NCI-H446 treated with DMSO at 0.1 percent for 48 hours (cell line): ENCODE results near the gene DNM3.

Experiments
- DNase-seq: peaks from one replicate; lab custom pipeline; 2025; lab: John Stamatoyannopoulos, UW

DNM3 gene

DNA sequence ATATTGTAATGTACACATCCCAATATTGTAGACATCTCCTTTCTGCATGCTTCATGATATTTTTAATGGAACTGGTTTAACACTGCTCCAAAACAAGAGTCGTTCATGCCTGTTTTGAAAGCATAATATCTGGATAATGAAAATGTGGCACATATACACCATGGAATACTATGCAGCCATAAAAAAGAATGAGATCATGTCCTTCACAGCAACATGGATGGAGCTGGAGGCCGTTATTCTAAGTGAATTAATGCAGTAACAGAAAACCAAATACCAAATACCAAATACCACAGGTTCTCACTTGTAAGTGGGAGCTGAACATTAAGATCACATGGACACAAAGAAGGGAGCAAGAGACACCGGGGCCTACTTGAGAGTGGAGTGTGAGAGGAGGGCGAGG is 487.0 kb downstream of the DNM3 start:
- no peak for DNase-seq

DNA sequence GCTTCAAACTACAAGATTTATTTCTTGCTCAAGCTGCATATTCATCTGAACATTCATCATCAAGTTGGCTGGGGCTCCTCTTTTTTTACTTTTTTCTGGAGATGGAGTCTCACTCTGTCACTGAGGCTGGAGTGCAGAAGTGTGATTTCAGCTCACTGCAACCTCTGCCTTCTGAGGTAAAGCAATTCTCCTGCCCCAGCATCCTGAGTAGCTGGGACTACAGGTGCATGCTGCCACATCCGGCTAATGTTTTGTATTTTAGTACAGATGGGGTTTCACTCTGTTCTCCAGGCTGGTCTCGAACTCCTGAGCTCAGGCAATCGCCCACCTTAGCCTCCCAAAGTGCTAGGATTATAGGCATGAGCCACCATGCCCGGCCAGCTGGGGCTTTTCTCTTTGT is 490.9 kb downstream of the DNM3 start:
- no peak for DNase-seq

DNA sequence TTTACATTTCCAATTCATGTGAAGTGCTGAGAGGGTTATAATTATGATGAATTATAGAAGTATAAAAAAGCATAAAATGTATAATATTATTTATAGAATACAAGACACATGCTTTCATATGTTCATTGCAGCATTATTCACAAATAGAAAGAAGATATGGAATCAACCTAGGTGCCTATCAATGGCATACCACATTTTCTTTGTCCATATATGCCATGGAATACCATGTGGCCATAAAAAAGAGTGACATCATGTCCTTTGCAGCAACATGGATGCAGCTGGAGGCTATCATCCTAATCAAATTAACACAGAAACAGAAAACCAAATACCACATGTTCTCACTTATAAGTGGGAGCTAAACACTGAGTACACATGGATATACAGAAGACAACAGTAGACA is 494.1 kb downstream of the DNM3 start:
- no peak for DNase-seq

DNA sequence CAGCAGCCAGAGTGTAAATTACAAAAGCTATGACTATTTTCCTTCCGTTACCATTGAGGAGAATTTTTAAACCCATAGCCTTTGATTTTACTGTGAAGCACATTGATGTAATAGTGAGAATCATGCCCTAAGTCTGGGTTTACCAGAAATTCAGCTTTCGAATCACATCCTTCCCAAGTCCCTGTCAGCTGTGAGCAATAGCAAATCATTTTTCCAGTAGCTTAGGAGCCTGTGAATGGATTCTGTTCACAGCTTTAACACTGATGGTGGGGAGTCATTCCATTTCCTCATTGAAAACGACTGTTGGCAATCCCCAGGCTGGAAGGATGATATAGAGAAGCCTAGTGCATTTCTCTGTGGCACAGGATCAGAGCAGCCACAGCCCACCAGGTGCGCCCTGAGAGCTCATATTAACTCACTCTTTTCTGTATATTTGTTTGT is 497.0 kb downstream of the DNM3 start:
- no peak for DNase-seq

DNA sequence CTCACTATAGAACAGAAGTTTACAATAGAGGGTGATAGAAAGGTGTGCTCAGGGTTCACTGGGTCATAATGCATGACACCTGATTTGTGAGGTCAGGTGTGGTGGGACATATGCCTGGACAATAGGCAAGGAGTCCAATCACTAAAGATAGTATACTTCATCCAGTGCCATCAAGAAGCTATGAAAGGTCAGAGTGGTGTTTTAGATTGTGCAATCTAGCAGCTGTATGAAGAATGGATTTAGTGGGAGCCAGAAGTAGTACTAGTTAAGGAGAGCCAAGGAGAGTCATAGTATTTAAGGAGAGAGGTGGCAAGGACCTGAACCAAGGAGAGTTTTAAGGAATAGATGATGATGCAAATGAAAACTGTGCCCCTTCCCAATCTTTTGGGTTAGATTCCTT is 498.5 kb downstream of the DNM3 start:
- no peak for DNase-seq

DNA sequence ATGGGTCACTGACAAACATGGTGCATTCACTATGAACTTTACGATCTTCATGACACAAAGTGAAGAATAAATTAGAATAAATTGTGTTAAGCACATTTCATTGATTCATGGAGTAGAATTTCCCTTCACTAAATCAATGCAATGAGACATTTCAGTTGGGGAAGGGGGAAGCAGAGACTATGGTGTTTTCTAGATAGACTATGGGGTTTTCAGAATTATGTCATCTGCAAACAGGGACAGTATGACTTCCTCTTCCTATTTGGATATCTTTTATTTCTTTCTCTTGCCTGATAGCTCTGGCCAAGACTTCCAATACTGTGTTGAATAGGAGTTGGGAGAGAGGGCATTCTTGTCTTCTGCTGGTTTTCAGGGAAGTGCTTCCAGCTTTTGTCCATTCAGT is 499.2 kb downstream of the DNM3 start:
- no peak for DNase-seq

DNA sequence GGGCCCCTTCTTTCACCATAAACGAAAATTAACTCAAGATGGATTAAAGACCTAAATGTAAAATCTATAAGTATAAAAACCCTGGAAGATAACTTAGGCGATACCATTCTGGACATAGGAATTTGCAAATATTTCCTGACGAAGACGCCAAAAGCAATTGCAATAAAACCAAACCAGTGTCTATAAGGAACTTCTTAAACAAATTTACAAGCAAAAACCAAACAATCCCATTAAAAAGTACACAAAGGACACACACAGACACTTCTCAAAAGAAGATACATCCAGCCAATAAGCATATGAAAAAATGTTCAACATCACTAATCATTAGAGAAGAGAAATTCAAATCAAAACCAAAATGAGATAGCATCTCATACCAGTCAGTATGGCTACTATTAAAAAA is 500.4 kb downstream of the DNM3 start:
- DNase-seq, result no peak

DNA sequence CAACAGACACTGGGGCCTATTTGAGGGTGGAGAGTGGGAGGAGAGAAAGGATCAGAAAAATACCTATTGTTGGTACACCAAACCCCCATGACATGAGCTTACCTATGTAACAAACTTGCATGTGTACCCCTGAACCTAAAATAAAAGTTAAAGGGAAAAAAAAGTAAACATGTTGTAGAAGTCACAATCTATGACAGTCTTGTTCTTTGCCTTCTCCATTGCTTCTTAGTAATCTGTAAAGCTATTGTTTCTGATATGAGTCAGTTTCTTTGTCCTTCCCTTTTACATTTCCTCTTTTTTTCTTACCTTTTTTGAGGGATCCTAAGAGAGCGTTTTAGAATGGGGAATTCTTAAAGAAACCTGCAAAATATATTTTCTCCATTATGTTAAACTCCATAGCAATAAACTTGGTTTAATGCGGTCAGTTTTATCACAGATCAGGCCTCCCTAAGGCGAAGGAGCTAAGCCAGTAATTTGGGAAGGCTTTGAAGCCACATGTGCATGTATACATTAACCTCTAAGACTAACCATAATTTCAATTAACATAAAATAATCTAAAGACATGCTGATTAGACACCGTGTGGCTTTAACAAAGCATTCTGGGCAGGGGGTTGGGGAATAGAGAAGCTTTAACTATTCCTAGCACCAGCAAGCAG is 501.4 kb downstream of the DNM3 start:
- DNase-seq, result no peak

DNA sequence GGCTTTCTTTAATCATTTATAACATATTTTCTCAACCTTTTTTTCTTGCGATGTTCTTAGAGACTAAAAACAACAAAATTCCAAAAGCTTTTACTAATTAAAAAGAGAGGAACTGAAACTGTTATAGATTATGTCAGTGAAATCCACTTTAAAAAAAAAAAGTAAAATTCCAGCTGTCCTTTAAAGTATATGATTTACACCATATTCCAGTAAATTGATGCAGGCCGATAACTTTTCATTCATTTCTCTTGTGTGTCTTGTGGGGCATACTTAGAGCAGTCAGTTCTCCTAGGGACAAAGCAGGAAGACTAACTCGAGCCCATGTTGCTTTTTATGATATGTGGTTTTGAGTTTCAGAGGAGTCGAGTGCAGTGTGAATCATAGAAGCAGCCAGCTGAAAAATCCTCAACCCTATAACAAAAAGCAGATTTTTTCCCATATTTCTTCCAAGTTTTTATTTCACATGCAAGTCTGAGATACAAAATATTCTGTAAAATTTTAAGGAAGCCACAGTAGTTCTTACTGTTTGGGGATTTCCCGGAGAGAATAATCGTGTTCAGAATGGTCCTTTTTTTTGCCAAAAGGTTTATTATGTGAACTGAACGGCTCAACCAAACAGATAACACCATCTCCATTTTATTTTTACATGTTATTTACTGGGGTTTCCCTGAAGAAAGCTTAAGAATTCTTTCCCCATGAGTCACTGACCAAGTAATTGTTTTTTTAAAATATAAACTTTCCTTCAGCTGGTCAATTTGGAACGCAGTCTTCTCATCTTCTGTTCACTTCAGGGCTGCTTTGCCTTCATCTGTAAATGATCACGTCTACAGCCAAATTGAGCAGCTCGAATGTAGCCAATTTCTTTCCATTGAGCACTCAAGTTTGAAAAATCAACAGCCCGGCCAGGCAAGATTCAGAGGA is 502.2 kb downstream of the DNM3 start:
- peak; percentile 97 for DNase-seq

DNA sequence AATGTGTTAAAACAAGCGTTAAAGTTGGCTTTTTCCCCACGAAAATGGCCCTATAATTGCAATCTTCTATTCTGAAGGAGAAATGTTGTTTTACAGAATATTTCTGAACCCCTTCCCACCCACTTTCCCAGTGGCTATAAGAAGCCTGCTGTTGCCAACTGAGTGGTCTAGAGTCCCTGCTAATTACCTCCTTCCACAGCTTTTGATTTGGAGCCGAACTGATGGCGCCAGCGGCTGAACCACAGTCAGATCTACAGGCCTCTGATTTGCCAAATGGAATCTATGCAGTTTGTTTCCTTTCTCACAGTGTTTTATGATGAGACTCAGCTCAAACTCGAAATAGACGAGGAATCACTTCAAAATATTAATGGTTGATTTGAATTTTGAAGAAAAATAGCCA is 503.1 kb downstream of the DNM3 start:
- DNase-seq, result peak; percentile 86

DNA sequence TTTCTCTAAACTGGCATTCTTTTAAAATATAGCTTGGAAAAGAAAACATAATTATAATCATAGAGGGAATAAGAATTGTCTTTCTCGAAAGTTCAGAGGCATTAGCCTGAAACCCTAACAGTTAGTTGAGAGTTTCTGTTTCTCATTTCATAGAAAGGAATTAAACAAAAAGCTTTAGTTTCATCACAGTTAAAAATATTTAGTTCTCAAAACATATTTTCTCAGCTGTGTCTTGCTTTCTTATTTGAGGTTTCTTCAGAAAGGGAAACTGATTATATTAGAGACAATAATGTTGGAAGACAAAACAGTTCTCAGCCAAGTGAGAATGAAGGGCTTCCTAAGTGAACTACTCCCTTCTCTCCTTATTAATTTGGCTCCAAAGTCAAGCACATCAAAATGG is 503.8 kb downstream of the DNM3 start:
- no peak for DNase-seq

DNA sequence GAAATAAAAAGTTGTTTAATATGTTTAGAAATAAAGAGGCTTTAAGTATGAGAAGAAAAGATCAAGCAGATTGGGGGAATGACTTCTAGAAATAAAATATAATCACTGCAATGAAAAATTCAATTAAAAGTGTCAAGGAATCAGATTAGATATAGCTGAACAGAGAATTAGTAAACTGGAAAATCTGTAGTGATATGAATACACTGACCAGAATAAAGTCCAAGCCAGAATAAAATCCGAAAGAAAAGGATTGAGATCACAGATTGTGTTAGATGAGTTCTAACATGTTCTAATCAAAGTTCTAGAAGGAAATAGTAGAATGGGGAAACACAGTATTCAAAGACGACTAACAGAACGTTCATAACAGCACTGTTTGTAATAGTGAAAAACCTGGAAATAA is 506.1 kb downstream of the DNM3 start:
- DNase-seq, result no peak

DNA sequence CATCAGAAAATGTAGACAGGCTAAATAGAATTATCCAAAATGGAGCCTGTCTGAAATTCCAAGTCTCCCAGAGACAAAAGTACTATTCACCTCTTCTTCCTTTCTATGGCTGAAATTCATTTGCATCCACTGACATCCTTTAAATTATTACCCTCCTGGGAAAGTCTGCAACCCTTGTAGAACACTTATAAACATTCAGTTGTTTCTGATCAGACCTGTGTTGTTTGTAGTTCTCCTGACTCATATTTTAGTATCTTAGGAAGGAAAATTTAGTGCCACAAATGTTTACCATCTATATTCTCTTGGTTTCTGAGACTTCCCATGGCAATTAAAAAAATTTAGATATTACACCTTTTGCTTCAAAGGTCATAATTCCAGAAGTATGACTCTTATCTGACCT is 509.6 kb downstream of the DNM3 start:
- DNase-seq, result no peak

DNA sequence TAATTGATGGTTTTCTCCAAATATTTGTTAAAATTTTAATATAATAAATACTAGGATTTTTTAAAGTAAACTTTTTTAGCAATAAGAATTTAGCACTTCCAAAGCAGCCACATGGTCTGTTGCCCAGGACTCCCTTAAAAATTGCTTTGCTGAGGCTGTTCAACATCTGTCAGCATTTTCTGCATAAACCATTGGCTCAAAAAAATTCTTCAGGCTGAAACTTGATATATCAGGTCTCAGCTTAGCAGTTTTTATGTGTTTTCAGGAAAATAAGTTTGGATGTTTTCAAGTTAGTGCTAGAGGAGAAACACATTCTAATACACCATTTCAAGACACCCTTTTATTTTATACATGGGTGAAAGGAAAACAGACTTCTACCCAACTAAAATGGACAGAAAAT is 510.0 kb downstream of the DNM3 start:
- peak; percentile 45 for DNase-seq

DNA sequence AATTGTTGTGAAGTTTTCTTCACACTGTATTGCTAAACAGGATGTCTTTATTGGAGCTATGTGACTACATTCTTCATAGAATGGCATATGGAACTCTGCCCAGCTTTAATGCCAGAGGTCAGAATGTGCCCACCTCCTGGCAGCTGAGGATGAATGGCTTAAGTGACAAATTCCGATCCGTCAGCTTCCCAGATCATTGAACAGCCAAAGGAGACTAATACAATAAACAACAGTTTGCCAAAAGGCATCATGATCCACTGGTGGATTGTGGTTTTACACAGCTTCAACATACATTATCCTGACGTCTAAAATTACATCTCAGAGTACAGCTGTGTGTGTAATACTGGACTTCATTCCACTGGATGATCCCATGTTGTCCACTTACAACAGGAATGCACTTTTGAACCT is 510.5 kb downstream of the DNM3 start:
- DNase-seq, result no peak

DNA sequence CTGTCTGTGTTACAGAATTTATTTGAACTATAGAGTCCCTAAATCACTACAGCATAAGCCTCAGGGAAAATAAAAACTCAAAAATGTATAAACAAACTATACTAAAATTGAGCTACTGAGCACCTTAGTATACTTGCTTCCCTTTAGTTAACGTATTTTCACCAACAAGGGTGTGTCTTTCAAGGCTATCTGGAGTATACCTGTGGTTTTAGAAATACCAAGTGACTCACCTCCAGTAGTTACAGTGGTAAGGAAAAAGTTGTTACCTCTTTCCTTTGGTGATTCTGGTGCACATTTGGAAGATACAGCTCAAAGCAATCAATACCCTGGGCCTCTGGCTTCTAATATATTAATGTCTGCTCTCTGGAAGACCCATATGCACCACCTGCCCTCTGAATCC is 511.1 kb downstream of the DNM3 start:
- no peak for DNase-seq

DNA sequence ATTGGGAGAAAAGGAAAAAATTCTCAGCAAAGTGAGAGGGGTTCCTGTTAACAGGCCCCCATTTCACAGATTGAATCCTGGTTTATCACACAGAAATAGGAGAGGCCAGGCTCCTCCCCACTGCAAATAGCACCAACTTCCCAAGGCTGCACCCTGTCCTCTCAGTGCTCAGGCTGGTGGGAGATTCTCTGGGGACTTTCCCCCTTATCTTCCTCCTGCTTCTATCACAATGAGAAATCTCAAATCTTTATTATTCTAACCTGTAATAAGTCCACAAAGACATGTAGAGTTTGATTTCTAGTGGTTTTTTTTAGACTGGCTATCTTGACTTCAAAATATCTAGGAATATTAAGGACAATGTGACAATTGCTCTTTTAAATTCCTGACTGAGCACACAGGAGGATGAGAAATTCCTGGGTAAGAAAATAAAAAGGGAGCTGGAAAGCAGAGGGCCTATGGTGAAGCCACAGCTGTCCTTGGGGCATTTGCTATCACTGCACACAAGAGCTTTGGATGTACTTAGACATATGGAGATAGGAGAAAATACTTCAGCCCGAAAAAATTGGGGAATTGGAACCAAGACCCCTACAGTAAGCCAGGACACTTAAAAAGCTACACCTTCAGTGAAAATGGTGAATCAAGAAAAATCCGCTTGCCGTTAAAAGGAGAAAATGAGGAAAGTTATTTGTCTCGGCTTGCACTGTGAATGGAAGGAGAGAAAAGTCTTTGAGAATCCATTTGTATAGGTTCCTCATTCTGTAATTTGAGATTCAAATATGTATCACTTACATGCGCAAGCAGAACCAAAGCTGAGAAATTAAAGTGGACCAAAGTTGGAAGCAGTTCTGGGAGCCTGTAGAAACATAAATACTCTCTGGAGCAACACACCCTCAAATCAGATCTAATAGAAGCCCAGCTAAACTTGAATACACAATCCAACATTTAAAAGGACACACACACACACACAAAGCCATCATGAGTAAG is 513.3 kb downstream of the DNM3 start:
- no peak for DNase-seq

DNA sequence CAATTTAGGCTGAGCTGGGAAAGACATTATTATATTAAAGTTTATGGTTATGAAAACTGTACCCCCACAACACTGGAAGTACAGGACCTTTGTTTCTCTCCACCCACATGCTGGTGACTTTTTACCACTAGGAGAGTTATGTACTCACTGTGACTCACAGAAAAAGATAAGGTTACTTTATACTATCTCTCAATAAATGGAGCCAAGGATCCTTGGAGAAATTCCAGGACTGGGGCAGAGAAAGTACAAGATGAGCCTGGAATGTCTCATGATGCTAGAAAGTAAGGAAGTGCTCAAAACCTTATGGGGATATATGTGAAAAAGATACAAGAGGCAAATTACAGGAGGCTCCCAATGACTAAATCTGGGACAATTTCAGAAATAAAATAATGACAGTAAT is 515.3 kb downstream of the DNM3 start:
- DNase-seq, result no peak

DNA sequence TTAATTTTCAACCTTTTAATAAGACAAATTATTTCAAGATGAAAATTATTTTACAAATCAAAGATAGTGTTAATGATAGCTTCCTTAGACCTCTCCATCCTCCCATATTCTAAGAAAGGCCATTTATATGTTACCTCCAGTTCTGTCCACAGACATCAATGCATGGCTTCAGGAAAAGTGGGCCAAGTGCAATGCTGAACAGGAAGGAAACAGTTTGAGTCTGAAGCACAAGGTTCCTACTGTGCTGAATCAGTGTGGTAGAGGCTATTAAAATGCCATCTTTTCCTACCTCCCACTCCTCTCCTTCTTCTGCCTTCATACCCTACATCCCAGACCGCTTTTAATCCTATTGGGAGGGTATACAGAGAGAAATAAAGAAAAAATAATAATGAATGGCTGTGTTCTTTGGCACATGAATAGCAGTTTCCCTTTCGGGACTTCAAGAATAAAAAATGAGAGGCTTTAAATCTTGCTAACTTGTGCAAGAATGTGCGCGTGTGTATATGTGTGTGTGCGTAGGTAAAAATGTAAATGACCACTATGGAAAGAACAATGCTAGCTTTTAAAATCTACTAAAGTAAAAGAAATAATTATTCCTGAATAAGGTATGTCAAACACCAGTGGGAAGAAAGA is 516.6 kb downstream of the DNM3 start:
- no peak for DNase-seq

DNA sequence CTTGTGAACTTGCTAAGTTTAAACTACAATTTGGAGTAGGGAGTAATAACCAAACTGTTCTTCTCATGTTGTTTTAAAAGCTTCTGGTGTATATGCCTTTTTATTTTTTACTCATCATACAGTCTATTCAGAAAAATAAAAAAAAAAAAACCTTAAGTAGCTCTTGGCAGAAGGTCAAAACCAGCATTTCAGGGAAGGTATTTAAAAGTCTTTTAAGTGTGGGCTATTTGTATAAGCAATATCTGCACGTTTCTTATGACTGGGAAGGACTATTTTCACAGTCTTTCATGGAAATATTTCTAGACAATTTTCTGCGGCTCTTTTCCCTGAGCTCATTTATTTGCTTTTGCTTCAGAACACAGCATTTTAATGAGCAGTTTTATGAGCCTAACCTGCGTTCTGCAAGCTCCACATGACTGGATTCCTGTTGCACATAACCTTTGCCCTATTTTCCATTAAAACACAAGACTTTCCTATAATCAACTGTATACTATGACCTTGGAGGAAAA is 518.2 kb downstream of the DNM3 start:
- DNase-seq, result peak; percentile 69

DNA sequence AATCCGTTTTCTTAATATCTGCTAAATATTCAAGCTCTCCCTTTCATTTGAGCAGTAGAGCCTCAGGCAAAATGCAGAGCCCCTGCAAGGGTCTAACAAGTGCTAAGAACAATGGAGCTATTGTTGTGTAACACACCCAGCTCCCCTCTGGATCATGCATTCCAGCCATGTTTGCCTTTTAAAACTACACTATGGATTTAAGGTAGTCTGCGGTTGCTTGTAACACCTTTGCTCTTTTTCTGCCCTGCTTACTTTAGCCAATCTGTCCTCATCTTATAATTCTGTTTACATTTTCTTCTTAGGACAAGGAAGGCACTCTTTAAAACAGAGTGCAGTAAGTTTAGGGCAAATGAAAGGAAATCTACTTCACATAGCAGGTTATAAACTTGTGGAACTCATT is 519.2 kb downstream of the DNM3 start:
- no peak for DNase-seq

DNA sequence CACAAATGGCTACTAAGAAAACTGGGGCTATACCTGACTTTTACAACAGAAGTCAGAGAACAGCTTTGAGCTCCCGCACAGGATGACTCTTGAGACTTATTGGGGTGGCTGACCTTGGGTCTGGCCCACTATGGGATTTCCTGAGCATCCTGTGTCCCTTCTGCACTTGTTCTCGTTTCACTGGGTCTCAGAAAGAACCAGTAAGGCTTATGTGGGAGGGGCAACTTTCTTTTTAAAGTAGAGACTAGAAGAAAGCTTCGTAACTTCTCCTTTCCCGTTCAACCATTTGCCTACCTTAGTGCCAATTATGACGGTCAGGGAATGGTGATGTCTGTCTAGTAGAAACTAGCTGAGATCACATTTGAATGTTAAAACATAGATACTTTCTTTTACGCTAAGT is 519.7 kb downstream of the DNM3 start:
- DNase-seq, result no peak
